Activated T-cell treated with anti-CD3 and anti-CD28 coated beads for 1 hour (primary cell): ENCODE data around the gene PHLPP1.

Experiments
- DNase-seq: peaks from one replicate; pipeline ENCODE4 v3.0.0-alpha.2; 2020; ENCODE audit warnings: low read depth

Gene PHLPP1

GRCh38 chr18:62850619-62851306 lies 135.4 kb downstream of the PHLPP1 start:
- no peak for DNase-seq

- no peak for DNase-seq
These were observed 137.5 kb downstream of the PHLPP1 start for GRCh38 chr18:62852851-62853250.

GRCh38 chr18:62856294-62856693 lies 141.0 kb downstream of the PHLPP1 start:
- no peak for DNase-seq

GRCh38 chr18:62857263-62857976 lies 142.1 kb downstream of the PHLPP1 start:
- DNase-seq = no peak

GRCh38 chr18:62860062-62860461 lies 144.7 kb downstream of the PHLPP1 start:
- no peak for DNase-seq

- DNase-seq = no peak
These were observed 147.1 kb downstream of the PHLPP1 start for GRCh38 chr18:62862466-62862865.

- no peak for DNase-seq
These were observed 148.2 kb downstream of the PHLPP1 start for GRCh38 chr18:62863579-62864001.

GRCh38 chr18:62865498-62865897 lies 150.2 kb downstream of the PHLPP1 start:
- no peak for DNase-seq

- DNase-seq = no peak
These were observed 152.2 kb downstream of the PHLPP1 start for GRCh38 chr18:62867534-62867933.

- DNase-seq = no peak
These were observed 153.3 kb downstream of the PHLPP1 start for GRCh38 chr18:62868645-62869044.

GRCh38 chr18:62870643-62871042 lies 155.3 kb downstream of the PHLPP1 start:
- DNase-seq = no peak

GRCh38 chr18:62875323-62875722 lies 160.0 kb downstream of the PHLPP1 start:
- no peak for DNase-seq

GRCh38 chr18:62876111-62876510 lies 160.8 kb downstream of the PHLPP1 start:
- no peak for DNase-seq

GRCh38 chr18:62876828-62877227 lies 161.5 kb downstream of the PHLPP1 start:
- DNase-seq = no peak

- DNase-seq = no peak
These were observed 162.3 kb downstream of the PHLPP1 start for GRCh38 chr18:62877411-62878221.

GRCh38 chr18:62878305-62878704 lies 163.0 kb downstream of the PHLPP1 start:
- DNase-seq = no peak

- DNase-seq = no peak
These were observed 164.7 kb downstream of the PHLPP1 start for GRCh38 chr18:62880034-62880433.

GRCh38 chr18:62880673-62881364 lies 165.5 kb downstream of the PHLPP1 start:
- no peak for DNase-seq

- no peak for DNase-seq
These were observed 166.2 kb downstream of the PHLPP1 start for GRCh38 chr18:62881509-62882016.

GRCh38 chr18:62883937-62884735 lies 168.8 kb downstream of the PHLPP1 start:
- no peak for DNase-seq

- DNase-seq = no peak
These were observed 170.5 kb downstream of the PHLPP1 start for GRCh38 chr18:62885804-62886203.
